HepG2 (cell line): ENCODE measurements around the gene CCDC66. TPM values are rescaled to one million over a fixed set of nuclear protein-coding genes. Genes with fewer than 3 reads are reported as not detected.
A peak's percentile ranks its signal among the peaks of the same experiment; 100 is the strongest.

Experiments used
- ATAC-seq: fragments of 200-7000 bp; cut with Tn5 transposase; 3 replicates; pipeline ENCODE4 v1.9.1; 2020; ENCODE audit warnings: mild to moderate bottlenecking, moderate library complexity
- BruUV-seq: library from RNA; stranded (reverse); fragments of 400-500 nt; replicated peaks from 2 replicates; lab custom pipeline; 2021; lab: Mats Ljungman, UMichigan
- CTCF ChIA-PET: fragments of 300-600 bp; formaldehyde crosslinking; extraction: SDS; loops from one replicate; lab custom pipeline; 2021; ENCODE audit warnings: low total read pairs, inconsistent platforms, low intra/inter-chr PET ratio; lab: Yijun Ruan, JAX
- POLR2A ChIA-PET: fragments of 350-600 bp; sonication (Branson Sonifier 250); formaldehyde crosslinking; loops from one replicate; lab custom pipeline; 2020; ENCODE audit warnings: antibody characterized with exemption, inconsistent platforms; lab: Yijun Ruan, JAX
- DNase-seq: peaks from one replicate; pipeline ENCODE4 v3.0.0-alpha.2; 2015; ENCODE audit warnings: low spot score
- FAIRE-seq: peaks from 3 replicates; lab custom pipeline; 2011; peaks lifted over from hg19 to GRCh38; lab: Jason Lieb, UNC
- H2AFZ ChIP-seq: one replicate; pipeline ENCODE4 v1.6.1; 2011; ENCODE audit warnings: low read length, inconsistent platforms
- H3K27ac ChIP-seq: fragments of 300-600 bp; 3 replicates; pipeline ENCODE4 v1.8.0; 2011; ENCODE audit warnings: mixed run types, mild to moderate bottlenecking, mixed read lengths, low read length, inconsistent platforms; ENCODE audit not compliant: insufficient read depth; ENCODE audit errors: extremely low read length
- H3K27me3 ChIP-seq, 2 experiments: fragments of 200-600 bp in 1 of 2; 2 replicates in 1 of 2; 3 replicates in 1 of 2; pipeline versions ENCODE4 v1.6.0 to v1.8.0; 2011; ENCODE audit warnings: low read length in 2 of 2, mild to moderate bottlenecking in 2 of 2, moderate library complexity in 2 of 2, inconsistent platforms in 1 of 2; ENCODE audit not compliant: insufficient read depth in 2 of 2, control insufficient read depth in 1 of 2
- H3K36me3 ChIP-seq, 2 experiments: fragments of 200-600 bp in 1 of 2; replicated peaks in 1 of 2; 2 replicates in 1 of 2; 3 replicates in 1 of 2; pipeline versions ENCODE4 v1.5.1 to v1.8.0; 2011; ENCODE audit warnings: low read length in 2 of 2, inconsistent platforms in 1 of 2; ENCODE audit not compliant: insufficient read depth in 2 of 2, control insufficient read depth in 1 of 2
- H3K4me1 ChIP-seq: 2 replicates; pipeline ENCODE4 v1.5.1; 2012; ENCODE audit warnings: low read length, inconsistent platforms; ENCODE audit not compliant: insufficient read depth
- H3K4me2 ChIP-seq: 2 replicates; pipeline ENCODE4 v1.6.0; 2011; ENCODE audit warnings: low read depth, low read length, inconsistent platforms
- H3K4me3 ChIP-seq, 3 experiments: fragments of 200-600 bp in 1 of 3; sonication (generic), shearing (Covaris generic) in 1 of 3; replicated peaks in 1 of 3; 2 replicates each; pipeline ENCODE4 v1.5.1; 2011 to 2016; ENCODE audit warnings: low read length in 3 of 3, inconsistent platforms in 2 of 3, low read depth in 2 of 3, mild to moderate bottlenecking in 2 of 3, control low read depth in 1 of 3, mixed read lengths in 1 of 3; ENCODE audit not compliant: insufficient read depth in 1 of 3
- H3K79me2 ChIP-seq: one replicate; pipeline ENCODE4 v1.6.1; 2011; ENCODE audit warnings: low read length, inconsistent platforms; ENCODE audit not compliant: insufficient read depth
- H3K9ac ChIP-seq: 2 replicates; pipeline ENCODE4 v1.6.0; 2011; ENCODE audit warnings: mild to moderate bottlenecking, low read depth, low read length, inconsistent platforms; ENCODE audit not compliant: insufficient read depth
- H3K9me3 ChIP-seq: 2 replicates; pipeline ENCODE4 v1.5.1; 2012; ENCODE audit warnings: mild to moderate bottlenecking, low read length
- H4K20me1 ChIP-seq: 2 replicates; pipeline ENCODE4 v1.6.0; 2011; ENCODE audit warnings: inconsistent platforms, mild to moderate bottlenecking, low read length, moderate library complexity; ENCODE audit not compliant: insufficient read depth
- ERF ChIP-seq: IDR thresholded peaks from 2 replicates; pipeline ENCODE4 v1.6.1; 2018; ENCODE audit warnings: missing biosample characterization, missing genetic modification reagents
- HES4 ChIP-seq: sonication (generic); formaldehyde crosslinking; IDR thresholded peaks from 2 replicates; pipeline ENCODE4 v1.9.0; 2021; ENCODE audit warnings: mild to moderate bottlenecking, missing genetic modification reagents, borderline replicate concordance
- MAFF ChIP-seq: IDR thresholded peaks from 2 replicates; pipeline ENCODE4 v1.6.1; 2011; ENCODE audit warnings: low read depth, low read length, improper control_type of control experiment
- MAFK ChIP-seq, 2 experiments: IDR thresholded peaks in 1 of 2; conservative IDR thresholded peaks in 1 of 2; 2 replicates each; pipeline ENCODE4 v1.6.1; 2011; ENCODE audit warnings: improper control_type of control experiment in 2 of 2, low read length in 2 of 2
- MIER3 ChIP-seq: IDR thresholded peaks from 2 replicates; pipeline ENCODE4 v1.6.1; 2016; ENCODE audit warnings: missing compliant biosample characterization, borderline replicate concordance
- NR1H2 ChIP-seq: sonication (generic); formaldehyde crosslinking; IDR thresholded peaks from 2 replicates; pipeline ENCODE4 v1.8.1; 2022; ENCODE audit warnings: low read depth, missing genetic modification reagents, borderline replicate concordance
- REL ChIP-seq: sonication (generic); formaldehyde crosslinking; conservative IDR thresholded peaks from 2 replicates; pipeline ENCODE4 v1.8.0; 2022; ENCODE audit warnings: mild to moderate bottlenecking, missing genetic modification reagents, moderate library complexity
- ZKSCAN8 ChIP-seq: IDR thresholded peaks from 2 replicates; pipeline ENCODE4 v1.6.1; 2016; ENCODE audit warnings: borderline replicate concordance, missing genetic modification reagents, missing compliant biosample characterization
- ZMAT3 ChIP-seq: sonication (generic); formaldehyde crosslinking; conservative IDR thresholded peaks from 2 replicates; pipeline ENCODE4 v1.7.0; 2021; ENCODE audit warnings: missing genetic modification reagents
- ZNF20 ChIP-seq: sonication (generic); formaldehyde crosslinking; IDR thresholded peaks from 2 replicates; pipeline ENCODE4 v1.4.0; 2020; ENCODE audit warnings: mild to moderate bottlenecking, moderate library complexity, missing genetic modification reagents
- ZNF33B ChIP-seq: sonication (generic); formaldehyde crosslinking; IDR thresholded peaks from 2 replicates; pipeline ENCODE4 v1.5.1; 2020; ENCODE audit warnings: mild to moderate bottlenecking, missing genetic modification reagents
- ZNF34 ChIP-seq: sonication (generic); formaldehyde crosslinking; IDR thresholded peaks from 2 replicates; pipeline ENCODE4 v1.4.0; 2020; ENCODE audit warnings: mild to moderate bottlenecking, missing genetic modification reagents, borderline replicate concordance
- ZNF451 ChIP-seq: sonication (generic); formaldehyde crosslinking; IDR thresholded peaks from 2 replicates; pipeline ENCODE4 v1.5.0; 2020; ENCODE audit warnings: mild to moderate bottlenecking, missing genetic modification reagents
- ZNF557 ChIP-seq: sonication (generic); formaldehyde crosslinking; IDR thresholded peaks from 2 replicates; pipeline ENCODE4 v1.4.0; 2020; ENCODE audit warnings: missing genetic modification reagents
- ZNF720 ChIP-seq: sonication (generic); formaldehyde crosslinking; IDR thresholded peaks from 2 replicates; pipeline ENCODE4 v1.4.0; 2020; ENCODE audit warnings: missing genetic modification reagents
- ZNF781 ChIP-seq: sonication (generic); formaldehyde crosslinking; IDR thresholded peaks from 2 replicates; pipeline ENCODE4 v1.5.1; 2020; ENCODE audit warnings: borderline replicate concordance, mild to moderate bottlenecking, missing genetic modification reagents; ENCODE audit errors: not compliant biosample characterization
- WGBS: methylation state at CpG from one replicate; pipeline ENCODE4 v1.1.6; 2017; ENCODE audit warnings: low lambda C conversion rate; 5-methylcytosine and 5-hydroxymethylcytosine counted together
- in situ Hi-C: cut with HindIII; loops from 2 replicates; pipeline ENCODE4 v1.10.0; 2017; ENCODE audit warnings: low pct_unique_long_range_greater_than_20kb; ENCODE audit not compliant: extremely low pct_ligation_motif_present
- intact Hi-C: fragments of 100-400 bp; cut with micrococcal nuclease; formaldehyde crosslinking; loops from one replicate; pipeline ENCODE4 v1.10.0; 2022; ENCODE audit not compliant: unreplicated experiment
- polyA plus RNA-seq, 8 experiments: library from polyadenylated mRNA; depleted of rRNA in 3 of 8; stranded (reverse) in 7 of 8; unstranded in 1 of 8; fragments of >200 nt; fragmentation: Illumina TruSeq in 4 of 8; extraction: Trizol in 4 of 8; gene quantifications; 2 replicates each; pipeline versions ENCODE4 v1.2.1 to v1.2.3, GENCODE V29; 2011 to 2016; ENCODE audit warnings: low read depth in 4 of 8, missing spikeins in 1 of 8, mixed read lengths in 1 of 8; ENCODE audit not compliant: insufficient read depth in 1 of 8
- total RNA-seq, 5 experiments: library from RNA; depleted of rRNA; stranded (reverse); fragments of >200 nt; fragmentation: Illumina TruSeq; extraction: Trizol; gene quantifications; 2 replicates each; pipeline ENCODE4 v1.2.3, GENCODE V29; 2016; ENCODE audit warnings: low read depth in 1 of 5
- TF ChIP-seq, protein P1 (sequence below): sonication (generic); formaldehyde crosslinking; conservative IDR thresholded peaks from 2 replicates; pipeline ENCODE4 v1.4.0; 2020; ENCODE audit warnings: missing genetic modification reagents
- TF ChIP-seq, protein P2 (sequence below): sonication (generic); formaldehyde crosslinking; IDR thresholded peaks from 2 replicates; pipeline ENCODE4 v1.4.0; 2020; ENCODE audit warnings: low read depth, mild to moderate bottlenecking, missing genetic modification reagents

CCDC66 gene
- total and polyA plus RNA-seq, 2 of the 13 experiments (the other 11 are each of a cell fraction or from before 2014, with no cell fraction given): 8.4 to 19.9 TPM

DNA sequence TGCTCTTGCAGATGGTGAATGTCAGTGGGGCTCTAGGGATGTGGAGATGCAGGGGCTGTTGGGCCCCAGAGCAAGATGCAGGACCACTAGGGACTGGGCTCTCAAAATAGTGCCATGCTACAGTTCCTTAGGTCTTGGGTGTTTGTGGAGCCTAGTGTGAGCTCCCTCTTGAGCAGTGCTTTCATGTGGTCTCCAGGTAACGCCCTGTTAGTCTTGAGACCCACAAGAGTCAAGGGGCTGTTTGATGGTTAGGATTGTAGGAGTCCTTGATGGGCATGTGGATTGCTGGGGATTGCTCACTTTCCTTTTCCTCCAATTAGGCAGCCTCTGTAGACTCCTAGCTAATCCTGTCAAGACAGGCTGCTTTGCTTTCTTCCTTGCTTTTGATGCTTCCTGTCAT is 56.0 kb downstream of the CCDC66 start:
- Histone ChIP-seq H3K4me2 (no peak overlapping the region), H3K27me3 (no peaks in the 10 kb centered on the region), H3K9me3 (no peaks in the 10 kb centered on the region), H3K27ac (no peak overlapping the region), H2AFZ (no peak overlapping the region), H3K36me3 (peaks cover 8 to 32% of the 10 kb centered on the region in 2 experiments; a peak in 4 of 5 replicates), H3K4me3 (no peak overlapping the region), H3K4me1 (no peaks in the 10 kb centered on the region), H3K9ac (no peak overlapping the region), H4K20me1 (no peaks in the 10 kb centered on the region), H3K79me2 (no peaks in the 10 kb centered on the region)
- ChIA-PET POLR2A (no interaction called here), CTCF (no interaction called here)
- no TSS peak for BruUV-seq
- in situ Hi-C loops: no loop called here
- TF ChIP-seq ZNF33B (CRISPR knock-in tag) (no peak), ZNF34 (no peak), ZKSCAN8 (no peak), ZNF451 (CRISPR knock-in tag) (no peak), ZNF20 (CRISPR knock-in tag) (no peak)
- ATAC-seq (no peak), DNase-seq (no peak), FAIRE-seq (no peak)
- intact Hi-C loops: no loop called here
- 83% methylated on average over 1 of the region's 1 CpG for WGBS

DNA sequence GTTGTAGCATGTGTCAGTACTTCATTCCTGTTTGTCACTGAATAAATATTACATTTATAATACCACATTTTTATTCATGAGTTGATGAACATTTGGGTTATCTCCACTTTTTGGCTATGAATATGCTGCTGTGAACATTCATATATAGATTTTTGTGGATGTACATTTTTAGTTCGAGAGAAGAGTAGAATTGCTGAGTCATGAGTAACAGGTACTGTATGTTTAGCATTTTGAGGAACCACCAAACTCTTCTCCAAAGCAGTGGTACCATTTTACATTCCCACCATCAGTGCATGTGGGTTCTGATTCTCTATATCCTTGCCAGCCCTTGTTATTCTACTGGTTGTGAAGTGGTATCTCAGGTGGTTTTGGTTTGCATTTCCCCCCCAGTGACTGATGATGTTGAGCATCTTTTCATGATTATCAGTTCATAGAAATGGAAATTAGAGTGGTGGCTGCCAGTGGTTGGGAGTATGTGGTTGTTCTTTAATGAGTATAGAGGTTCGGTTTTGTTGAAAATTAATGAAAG is 59.6 kb downstream of the CCDC66 start:
- in situ Hi-C loops: no loop called here
- Histone ChIP-seq H3K27me3 (no peaks in the 10 kb centered on the region), H3K9me3 (no peaks in the 10 kb centered on the region), H2AFZ (no peak overlapping the region), H3K79me2 (no peaks in the 10 kb centered on the region), H3K4me1 (no peaks in the 10 kb centered on the region), H3K4me2 (no peak overlapping the region), H3K4me3 (no peak overlapping the region), H3K27ac (no peak overlapping the region), H3K36me3 (peaks cover 8 to 47% of the 10 kb centered on the region in 2 experiments), H4K20me1 (no peaks in the 10 kb centered on the region), H3K9ac (no peak overlapping the region)
- no TSS peak for BruUV-seq
- DNase-seq (no peak), ATAC-seq (no peak), FAIRE-seq (no peak)
- intact Hi-C loops: no loop called here
- ChIA-PET POLR2A (no interaction called here), CTCF (no interaction called here)
- WGBS: 93% methylated on average over 2 of the region's 2 CpGs
- TF ChIP-seq NR1H2 (no peak), ZMAT3 (no peak), MIER3 (CRISPR knock-in tag) (no peak), REL (CRISPR knock-in tag) (no peak), ZNF781 (CRISPR knock-in tag) (no peak), ERF (CRISPR knock-in tag) (no peak), MAFF (peak; percentile 98), MAFK (conservative IDR thresholded peaks at IDR 0.05 in 1 of 2, IDR thresholded peaks at IDR 0.05 in 1 of 2; ENCODE audit: low read length in 2 of 2) (peak; percentile 96 to 98), ZNF557 (CRISPR knock-in tag) (no peak), HES4 (CRISPR knock-in tag) (no peak), ZNF451 (CRISPR knock-in tag) (no peak), ZNF720 (no peak)
- TF ChIP-seq, protein P1, sequence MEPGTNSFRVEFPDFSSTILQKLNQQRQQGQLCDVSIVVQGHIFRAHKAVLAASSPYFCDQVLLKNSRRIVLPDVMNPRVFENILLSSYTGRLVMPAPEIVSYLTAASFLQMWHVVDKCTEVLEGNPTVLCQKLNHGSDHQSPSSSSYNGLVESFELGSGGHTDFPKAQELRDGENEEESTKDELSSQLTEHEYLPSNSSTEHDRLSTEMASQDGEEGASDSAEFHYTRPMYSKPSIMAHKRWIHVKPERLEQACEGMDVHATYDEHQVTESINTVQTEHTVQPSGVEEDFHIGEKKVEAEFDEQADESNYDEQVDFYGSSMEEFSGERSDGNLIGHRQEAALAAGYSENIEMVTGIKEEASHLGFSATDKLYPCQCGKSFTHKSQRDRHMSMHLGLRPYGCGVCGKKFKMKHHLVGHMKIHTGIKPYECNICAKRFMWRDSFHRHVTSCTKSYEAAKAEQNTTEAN (CRISPR knock-in tag): no peak
- TF ChIP-seq, protein P2, sequence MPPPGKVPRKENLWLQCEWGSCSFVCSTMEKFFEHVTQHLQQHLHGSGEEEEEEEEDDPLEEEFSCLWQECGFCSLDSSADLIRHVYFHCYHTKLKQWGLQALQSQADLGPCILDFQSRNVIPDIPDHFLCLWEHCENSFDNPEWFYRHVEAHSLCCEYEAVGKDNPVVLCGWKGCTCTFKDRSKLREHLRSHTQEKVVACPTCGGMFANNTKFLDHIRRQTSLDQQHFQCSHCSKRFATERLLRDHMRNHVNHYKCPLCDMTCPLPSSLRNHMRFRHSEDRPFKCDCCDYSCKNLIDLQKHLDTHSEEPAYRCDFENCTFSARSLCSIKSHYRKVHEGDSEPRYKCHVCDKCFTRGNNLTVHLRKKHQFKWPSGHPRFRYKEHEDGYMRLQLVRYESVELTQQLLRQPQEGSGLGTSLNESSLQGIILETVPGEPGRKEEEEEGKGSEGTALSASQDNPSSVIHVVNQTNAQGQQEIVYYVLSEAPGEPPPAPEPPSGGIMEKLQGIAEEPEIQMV: no peak
